GM23248 (cell line): Measurements from ENCODE around the gene CADM4. TPM values are rescaled to one million over a fixed set of nuclear protein-coding genes. Genes with fewer than 3 reads are reported as not detected.
"Not testable (repeated sequence)": the region's sequence is repeated elsewhere in the genome, so short reads cannot be mapped to it uniquely, and the experiment has no call there.

Source experiments
- DNase-seq: peaks from one replicate; pipeline ENCODE4 v3.0.0-alpha.2; 2015
- H2AFZ ChIP-seq: fragments of 200-600 bp; sonication (generic); 2 replicates; pipeline ENCODE4 v1.6.1; 2016; ENCODE audit warnings: antibody characterized with exemption
- H3F3A ChIP-seq: fragments of 200-600 bp; sonication (generic); 2 replicates; pipeline ENCODE4 v1.6.1; 2016; ENCODE audit warnings: mild to moderate bottlenecking, antibody characterized with exemption, mixed run types; ENCODE audit not compliant: insufficient read depth
- H3K27ac ChIP-seq: fragments of 200-600 bp; sonication (generic); 2 replicates; pipeline ENCODE4 v1.5.1; 2016; ENCODE audit warnings: mild to moderate bottlenecking
- H3K27me3 ChIP-seq: fragments of 200-600 bp; sonication (generic); replicated peaks from 2 replicates; pipeline ENCODE4 v1.6.1; 2016; ENCODE audit warnings: mild to moderate bottlenecking; ENCODE audit not compliant: insufficient read depth
- H3K36me3 ChIP-seq: fragments of 200-600 bp; sonication (generic); 2 replicates; pipeline ENCODE4 v1.6.1; 2016; ENCODE audit warnings: low read depth, mild to moderate bottlenecking
- H3K4me1 ChIP-seq: fragments of 200-600 bp; sonication (generic); 2 replicates; pipeline ENCODE4 v1.6.1; 2016; ENCODE audit warnings: mild to moderate bottlenecking; ENCODE audit not compliant: insufficient read depth
- H3K4me2 ChIP-seq: fragments of 200-600 bp; sonication (generic); one replicate; pipeline ENCODE4 v1.6.1; 2016; ENCODE audit warnings: mild to moderate bottlenecking; ENCODE audit not compliant: unreplicated experiment
- H3K4me3 ChIP-seq: fragments of 200-600 bp; sonication (generic); 2 replicates; pipeline ENCODE4 v1.5.1; 2016; ENCODE audit warnings: mild to moderate bottlenecking
- H3K79me2 ChIP-seq: fragments of 200-600 bp; sonication (generic); 2 replicates; pipeline ENCODE4 v1.6.1; 2016; ENCODE audit warnings: mild to moderate bottlenecking; ENCODE audit not compliant: insufficient read depth
- H3K9ac ChIP-seq: fragments of 200-600 bp; sonication (generic); 2 replicates; pipeline ENCODE4 v1.6.1; 2016; ENCODE audit warnings: mild to moderate bottlenecking
- H3K9me2 ChIP-seq: fragments of 200-600 bp; sonication (generic); 2 replicates; pipeline ENCODE4 v1.6.1; 2016; ENCODE audit warnings: mixed run types, mild to moderate bottlenecking, moderate library complexity; ENCODE audit not compliant: insufficient read depth
- H3K9me3 ChIP-seq: fragments of 200-600 bp; sonication (generic); one replicate; pipeline ENCODE4 v1.6.1; 2017; ENCODE audit warnings: low read depth
- H4K20me1 ChIP-seq: fragments of 200-600 bp; sonication (generic); 2 replicates; pipeline ENCODE4 v1.6.0; 2016; ENCODE audit not compliant: insufficient read depth
- EZH2 ChIP-seq: fragments of 200-600 bp; sonication (generic); IDR thresholded peaks from 2 replicates; pipeline ENCODE4 v1.6.1; 2018; ENCODE audit warnings: antibody characterized with exemption, mild to moderate bottlenecking; ENCODE audit not compliant: insufficient read depth, poor library complexity, severe bottlenecking
- EZH2phosphoT487 ChIP-seq: fragments of 200-600 bp; sonication (generic); IDR thresholded peaks from 2 replicates; pipeline ENCODE4 v1.6.1; 2018; ENCODE audit warnings: antibody characterized with exemption, moderate library complexity, mild to moderate bottlenecking, low read depth; ENCODE audit not compliant: insufficient read depth
- WGBS, 2 experiments: methylation state at CpG; one replicate each; pipeline ENCODE4 v1.1.6; 2015 to 2017; ENCODE audit warnings: low lambda C conversion rate in 2 of 2, low coverage in 1 of 2; ENCODE audit errors: missing lambda C conversion rate in 2 of 2; 5-methylcytosine and 5-hydroxymethylcytosine counted together
- in situ Hi-C: fragments of 300-500 bp; cut with MboI; formaldehyde crosslinking; loops from 2 replicates; pipeline ENCODE4 v1.15.0; 2020
- polyA plus RNA-seq: library from polyadenylated mRNA; unstranded; fragments of >200 nt; fragmentation: Nextera tagmentation; extraction: Ambion mirVana; gene quantifications from 2 replicates; pipeline ENCODE4 v1.2.1, GENCODE V29; 2016
- total RNA-seq: library from RNA; depleted of rRNA; stranded (reverse); fragments of >200 nt; shearing (Covaris generic); gene quantifications from 2 replicates; pipeline ENCODE4 v1.2.3, GENCODE V29; 2014

Gene CADM4
- total and polyA plus RNA-seq, 2 experiments from 2014 or later = 0.14 to 1.7 TPM

DNA sequence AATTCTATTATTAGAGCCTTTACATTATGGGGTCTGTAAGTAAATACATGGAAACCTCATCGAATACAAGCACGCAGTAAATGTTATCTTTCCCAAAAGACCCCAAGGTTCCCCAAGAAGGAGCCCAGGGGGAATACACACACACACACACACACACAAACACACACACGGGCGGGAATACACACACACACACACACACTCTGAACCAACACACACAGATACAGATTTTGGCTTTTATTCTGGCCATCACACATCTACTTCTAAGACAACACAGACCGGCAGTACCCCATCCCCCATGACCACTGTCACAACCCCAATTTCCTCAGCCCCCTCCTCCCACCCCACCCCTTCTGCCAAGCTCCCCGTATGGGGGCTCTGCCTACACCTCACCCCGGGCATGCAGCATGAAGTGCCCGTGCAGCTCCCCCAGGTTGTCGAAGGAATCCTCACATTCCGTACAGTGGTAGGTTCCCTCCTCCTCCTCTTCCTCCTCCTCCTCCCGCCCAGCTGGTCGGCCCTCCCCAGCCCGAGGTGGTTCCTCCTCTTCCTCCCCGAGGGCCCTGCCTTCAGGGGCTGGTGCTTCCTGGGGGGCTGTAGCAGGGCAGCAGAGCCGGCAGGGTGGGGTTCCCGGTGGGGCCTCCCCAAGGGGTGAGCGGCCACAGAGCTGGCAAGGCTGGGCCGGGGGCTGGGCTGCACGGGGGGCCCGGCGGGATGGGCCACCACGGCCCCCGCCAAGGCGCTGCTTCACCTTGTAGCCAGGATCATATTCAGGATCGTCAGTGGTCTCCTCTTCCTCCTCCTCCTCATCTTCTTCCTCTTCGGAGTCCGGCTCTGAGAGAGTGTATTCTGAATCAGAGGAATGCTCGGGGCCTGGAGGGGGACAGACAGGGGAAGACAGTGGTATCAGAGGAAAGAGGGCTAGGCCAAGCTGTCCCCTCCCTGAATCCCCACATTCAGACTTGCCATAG is 32.1 kb downstream of the CADM4 start:
- Histone ChIP-seq H4K20me1 (no peaks in the 10 kb centered on the region), H3K9me3 (no peaks in the 10 kb centered on the region), H3K4me3 (no peak overlapping the region), H3K4me2 (no peak overlapping the region), H3K27ac (no peak overlapping the region), H2AFZ (no peak overlapping the region), H3K36me3 (0 out of 2 replicates have a peak, but pooled peaks cover 3% of the 10 kb centered on the region), H3F3A (no peaks in the 10 kb centered on the region), H3K4me1 (no peaks in the 10 kb centered on the region), H3K9me2 (no peaks in the 10 kb centered on the region), H3K79me2 (peaks cover 22% of the 10 kb centered on the region), H3K9ac (no peak overlapping the region), H3K27me3 (no peaks in the 10 kb centered on the region)
- DNase-seq = no peak
- TF ChIP-seq EZH2 (no peak), EZH2phosphoT487 (no peak)
- in situ Hi-C loops = no loop called here
- 87 to 88% methylated on average over 10 to 28 of the region's 28 CpGs for WGBS, 2 experiments

GRCh38 chr19:43606569-43607229 is 33.0 kb downstream of the CADM4 start:
- H3K4me1 ChIP-seq = no peaks in the 10 kb centered on the region
- H3F3A ChIP-seq = no peaks in the 10 kb centered on the region
- no peak overlapping the region for H3K4me2 ChIP-seq
- no peak overlapping the region for H3K4me3 ChIP-seq
- no peak for DNase-seq
- H4K20me1 ChIP-seq = no peaks in the 10 kb centered on the region
- no peak overlapping the region for H3K27ac ChIP-seq
- no peak for TF ChIP-seq EZH2
- no peak for TF ChIP-seq EZH2phosphoT487
- H3K9ac ChIP-seq = no peak overlapping the region
- H3K36me3 ChIP-seq = peaks cover 3% of the 10 kb centered on the region; the same call in 1 of the 2 replicates
- H3K9me3 ChIP-seq = no peaks in the 10 kb centered on the region
- H3K79me2 ChIP-seq = peaks cover 16% of the 10 kb centered on the region
- WGBS, 2 experiments = 92 to 96% methylated on average over 7 of the region's 7 CpGs
- in situ Hi-C loops = no loop called here
- no peaks in the 10 kb centered on the region for H3K27me3 ChIP-seq
- H2AFZ ChIP-seq = no peak overlapping the region
- no peaks in the 10 kb centered on the region for H3K9me2 ChIP-seq

GRCh38 chr19:43605875-43606568 is 33.6 kb downstream of the CADM4 start:
- 79 to 82% methylated on average over 7 of the region's 7 CpGs for WGBS, 2 experiments
- in situ Hi-C loops = no loop called here

DNA sequence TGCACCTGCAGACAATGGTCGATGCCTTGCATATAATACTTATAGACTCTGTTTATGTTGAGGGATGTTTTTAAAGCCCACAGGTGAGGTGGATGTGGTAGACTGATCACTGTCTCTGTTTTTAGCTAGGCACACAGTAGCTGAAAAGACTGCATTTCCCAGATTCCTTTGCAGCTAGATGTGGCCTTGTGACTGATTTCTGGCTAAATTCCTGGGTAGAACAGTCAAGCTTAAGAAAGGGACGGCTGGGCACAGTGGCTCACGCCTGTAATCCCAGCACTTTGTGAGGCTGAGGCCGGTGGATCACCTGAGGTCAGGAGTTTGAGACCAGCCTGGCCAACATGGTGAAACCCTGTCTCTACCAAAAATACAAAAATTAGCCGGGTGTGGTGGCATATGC is 39.3 kb downstream of the CADM4 start:
- H2AFZ ChIP-seq, H3K9me3 ChIP-seq, H3K4me3 ChIP-seq, H4K20me1 ChIP-seq, H3K27ac ChIP-seq, H3K4me2 ChIP-seq, H3K27me3 ChIP-seq, H3F3A ChIP-seq, H3K9ac ChIP-seq, in situ Hi-C loops, H3K9me2 ChIP-seq, DNase-seq, H3K36me3 ChIP-seq: not testable (repeated sequence)
- WGBS, 2 experiments = 64 to 72% methylated on average over 5 of the region's 5 CpGs
- H3K79me2 ChIP-seq = peaks cover 41% of the 10 kb centered on the region
- H3K4me1 ChIP-seq = peaks cover 13% of the 10 kb centered on the region

More at GRCh38 chr19:43605875-43606568, 33.6 kb downstream of the CADM4 start:
- TF ChIP-seq EZH2 (no peak), EZH2phosphoT487 (no peak)
- Histone ChIP-seq H3K36me3 (peaks cover 4% of the 10 kb centered on the region; the same call in 1 of the 2 replicates), H3K4me1 (no peaks in the 10 kb centered on the region), H3K9me3 (no peaks in the 10 kb centered on the region), H3K27me3 (no peaks in the 10 kb centered on the region), H3K79me2 (peaks cover 9% of the 10 kb centered on the region; the same call in 1 of the 2 replicates), H3K4me2 (no peak overlapping the region), H3K4me3 (no peak overlapping the region), H3K9ac (no peak overlapping the region), H2AFZ (no peak overlapping the region), H3K9me2 (no peaks in the 10 kb centered on the region), H4K20me1 (no peaks in the 10 kb centered on the region), H3F3A (no peaks in the 10 kb centered on the region), H3K27ac (no peak overlapping the region)
- no peak for DNase-seq
